ENCODE measurements around the gene MPP3. TPM values are rescaled to one million over a fixed set of nuclear protein-coding genes. Genes with fewer than 3 reads are reported as not detected.

MPP3 gene
- total and polyA plus RNA-seq, 2 of the 4 experiments (the other 2 are of a cell fraction), result 5.7 to 11.9 TPM

DNA sequence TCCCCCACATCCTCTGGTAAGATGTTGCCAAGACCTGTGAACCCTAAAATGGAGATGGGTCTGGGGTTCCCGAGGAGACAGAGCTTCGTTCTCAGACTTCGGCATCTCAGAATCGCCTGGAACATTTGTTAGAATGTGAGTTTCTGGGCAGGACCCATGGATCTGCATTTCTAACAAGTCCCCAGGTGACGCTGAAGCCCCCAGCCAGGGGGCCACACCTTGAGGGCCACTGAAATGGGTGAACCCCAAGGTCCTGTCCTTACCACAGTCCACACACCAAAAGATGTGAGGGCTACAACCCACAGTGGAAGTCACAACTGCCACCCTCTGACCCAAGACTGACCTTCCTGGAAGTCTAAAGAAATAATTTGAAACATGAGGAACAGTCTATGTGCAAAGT is 14.0 kb downstream of the MPP3 start:
- no TSS peak for BruUV-seq (replicated peaks)
- CTCF ChIA-PET, result interaction anchor here (0.6 to 1.8 kb wide), 2 partner anchors 22 to 825 kb away, joined by 3 to 5 read pairs; no protein-coding TSS in a partner anchor

More for the DNA sequence above, 14.0 kb downstream of the MPP3 start:
- H3K4ac ChIP-seq (ENCODE audit: low read depth, low read length), result no peak overlapping the region
- no peaks in the 10 kb centered on the region for H3K27me3 ChIP-seq (ENCODE audit: control insufficient read depth, insufficient read depth, low read length)
- dilution Hi-C loops (cut with HindIII; ENCODE audit: low sequenced_read_pairs, unreplicated experiment), result no loop called here
- in situ Hi-C loops (cut with MboI; ENCODE audit: low sequenced_read_pairs), result no loop called here
- no peak overlapping the region for H3K4me2 ChIP-seq (ENCODE audit: low read depth, low read length)
- H3K14ac ChIP-seq (replicated peaks; ENCODE audit: low read depth, low read length), result no peak overlapping the region
- intact Hi-C loops (cut with micrococcal nuclease), result no loop called here
- H3K9ac ChIP-seq (ENCODE audit: low read depth, low read length), result no peak overlapping the region
- peaks cover 10% of the 10 kb centered on the region for H3K36me3 ChIP-seq (ENCODE audit: control insufficient read depth, insufficient read depth, low read length)
- H4K91ac ChIP-seq (ENCODE audit: insufficient read depth, low read depth, low read length), result no peak overlapping the region
- no peak overlapping the region for H4K8ac ChIP-seq (ENCODE audit: low read depth in 2 of 2, low read length in 2 of 2)
- no peak overlapping the region for H3K18ac ChIP-seq (ENCODE audit: low read depth, low read length)
- H2AK9ac ChIP-seq (replicated peaks; ENCODE audit: low read depth, low read length, poor library complexity), result no peak overlapping the region
- no peaks in the 10 kb centered on the region for H3K9me3 ChIP-seq (ENCODE audit: control insufficient read depth, insufficient read depth, low read length)
- peaks cover 15% of the 10 kb centered on the region; the same call in 1 of the 2 replicates for H3K9me1 ChIP-seq (ENCODE audit: insufficient read depth, low read length)
- POLR2A ChIA-PET (ENCODE audit: unreplicated experiment), result no interaction called here
- DNase-seq, result no peak
- H2AFZ ChIP-seq (replicated peaks; ENCODE audit: low read length, poor library complexity), result no peak overlapping the region
- no peak overlapping the region for H3K27ac ChIP-seq (ENCODE audit: insufficient read depth, low read length)
- TF ChIP-seq MAZ (IDR thresholded peaks at IDR 0.05; ENCODE audit: borderline replicate concordance, low read depth, low read length) (no peak), BHLHE40 (IDR thresholded peaks at IDR 0.05; ENCODE audit: low read depth, low read length) (no peak), FOS (IDR thresholded peaks at IDR 0.05; ENCODE audit: low read depth, low read length) (no peak), CEBPB (IDR thresholded peaks at IDR 0.05; ENCODE audit: low read depth, low read length) (no peak), SMC3 (IDR thresholded peaks at IDR 0.05; ENCODE audit: low read depth, low read length) (no peak), NFE2L2 (IDR thresholded peaks at IDR 0.05; ENCODE audit: low read depth, low read length) (no peak), MAFK (IDR thresholded peaks at IDR 0.05; ENCODE audit: low read depth, low read length) (no peak), CHD1 (IDR thresholded peaks at IDR 0.05; ENCODE audit: low read depth, low read length) (no peak), MXI1 (IDR thresholded peaks at IDR 0.05; ENCODE audit: borderline replicate concordance, low read depth, low read length) (no peak), POLR2A (IDR thresholded peaks at IDR 0.05; ENCODE audit: low read depth, low read length) (no peak), RFX5 (IDR thresholded peaks at IDR 0.05; ENCODE audit: low read depth, low read length) (no peak), RAD21 (IDR thresholded peaks at IDR 0.05; ENCODE audit: low read length) (no peak), RCOR1 (IDR thresholded peaks at IDR 0.05; ENCODE audit: insufficient replicate concordance, low read length) (no peak)
- TF ChIP-seq, protein P1, sequence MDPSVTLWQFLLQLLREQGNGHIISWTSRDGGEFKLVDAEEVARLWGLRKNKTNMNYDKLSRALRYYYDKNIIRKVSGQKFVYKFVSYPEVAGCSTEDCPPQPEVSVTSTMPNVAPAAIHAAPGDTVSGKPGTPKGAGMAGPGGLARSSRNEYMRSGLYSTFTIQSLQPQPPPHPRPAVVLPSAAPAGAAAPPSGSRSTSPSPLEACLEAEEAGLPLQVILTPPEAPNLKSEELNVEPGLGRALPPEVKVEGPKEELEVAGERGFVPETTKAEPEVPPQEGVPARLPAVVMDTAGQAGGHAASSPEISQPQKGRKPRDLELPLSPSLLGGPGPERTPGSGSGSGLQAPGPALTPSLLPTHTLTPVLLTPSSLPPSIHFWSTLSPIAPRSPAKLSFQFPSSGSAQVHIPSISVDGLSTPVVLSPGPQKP (IDR thresholded peaks at IDR 0.05; ENCODE audit: borderline replicate concordance, low read depth, low read length), result no peak
- TF ChIP-seq, protein P2, sequence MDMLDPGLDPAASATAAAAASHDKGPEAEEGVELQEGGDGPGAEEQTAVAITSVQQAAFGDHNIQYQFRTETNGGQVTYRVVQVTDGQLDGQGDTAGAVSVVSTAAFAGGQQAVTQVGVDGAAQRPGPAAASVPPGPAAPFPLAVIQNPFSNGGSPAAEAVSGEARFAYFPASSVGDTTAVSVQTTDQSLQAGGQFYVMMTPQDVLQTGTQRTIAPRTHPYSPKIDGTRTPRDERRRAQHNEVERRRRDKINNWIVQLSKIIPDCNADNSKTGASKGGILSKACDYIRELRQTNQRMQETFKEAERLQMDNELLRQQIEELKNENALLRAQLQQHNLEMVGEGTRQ (IDR thresholded peaks at IDR 0.05; ENCODE audit: low read depth, low read length), result no peak
- TF ChIP-seq, protein P3, sequence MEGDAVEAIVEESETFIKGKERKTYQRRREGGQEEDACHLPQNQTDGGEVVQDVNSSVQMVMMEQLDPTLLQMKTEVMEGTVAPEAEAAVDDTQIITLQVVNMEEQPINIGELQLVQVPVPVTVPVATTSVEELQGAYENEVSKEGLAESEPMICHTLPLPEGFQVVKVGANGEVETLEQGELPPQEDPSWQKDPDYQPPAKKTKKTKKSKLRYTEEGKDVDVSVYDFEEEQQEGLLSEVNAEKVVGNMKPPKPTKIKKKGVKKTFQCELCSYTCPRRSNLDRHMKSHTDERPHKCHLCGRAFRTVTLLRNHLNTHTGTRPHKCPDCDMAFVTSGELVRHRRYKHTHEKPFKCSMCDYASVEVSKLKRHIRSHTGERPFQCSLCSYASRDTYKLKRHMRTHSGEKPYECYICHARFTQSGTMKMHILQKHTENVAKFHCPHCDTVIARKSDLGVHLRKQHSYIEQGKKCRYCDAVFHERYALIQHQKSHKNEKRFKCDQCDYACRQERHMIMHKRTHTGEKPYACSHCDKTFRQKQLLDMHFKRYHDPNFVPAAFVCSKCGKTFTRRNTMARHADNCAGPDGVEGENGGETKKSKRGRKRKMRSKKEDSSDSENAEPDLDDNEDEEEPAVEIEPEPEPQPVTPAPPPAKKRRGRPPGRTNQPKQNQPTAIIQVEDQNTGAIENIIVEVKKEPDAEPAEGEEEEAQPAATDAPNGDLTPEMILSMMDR (conservative IDR thresholded peaks at IDR 0.05; ENCODE audit: low read depth, low read length), result no peak
- no peak overlapping the region for H2BK120ac ChIP-seq (ENCODE audit: low read depth, low read length)
- WGBS, 2 experiments (ENCODE audit: extremely low coverage in 2 of 2, insufficient read length in 1 of 2), result no CpG with 5 or more reads among the region's 5 CpGs
- no peak overlapping the region for H2BK5ac ChIP-seq (ENCODE audit: low read depth, low read length, poor library complexity, severe bottlenecking)
- H2AK5ac ChIP-seq (ENCODE audit: low read depth, low read length), result no peak overlapping the region
- H3K56ac ChIP-seq (ENCODE audit: extremely low read depth, insufficient read depth, low read length), result no peak overlapping the region
- ATAC-seq (ENCODE audit: low read depth), result no peak
- peaks cover 13% of the 10 kb centered on the region for H3K4me1 ChIP-seq (ENCODE audit: control insufficient read depth, insufficient read depth, low read length)
- H4K5ac ChIP-seq (ENCODE audit: low read depth, low read length), result no peak overlapping the region
- no peak overlapping the region for H2BK15ac ChIP-seq (ENCODE audit: low read depth, low read length)
- H4K20me1 ChIP-seq (ENCODE audit: insufficient read depth, low read length), result no peaks in the 10 kb centered on the region
- H2BK20ac ChIP-seq (ENCODE audit: low read depth, low read length), result no peak overlapping the region
- H3K23ac ChIP-seq (ENCODE audit: low read depth, low read length), result no peak overlapping the region
- H3K79me1 ChIP-seq (ENCODE audit: low read depth in 1 of 2, low read length in 2 of 2), result peaks cover 3 to 11% of the 10 kb centered on the region in 2 experiments; a peak in 1 of 4 replicates
- H3K4me3 ChIP-seq (ENCODE audit: insufficient read depth, low read depth, low read length), result no peak overlapping the region
